Caco-2 (cell line): ENCODE results near the gene CUL4A. TPM values are rescaled to one million over a fixed set of nuclear protein-coding genes. Genes with fewer than 3 reads are reported as not detected.

Source experiments
- BruUV-seq: library from RNA; stranded (reverse); fragments of 400-500 nt; replicated peaks from 2 replicates; lab custom pipeline; 2021; lab: Mats Ljungman, UMichigan
- CTCF ChIA-PET: fragments of 300-600 bp; sonication (Branson Sonifier 250); formaldehyde crosslinking; loops from one replicate; lab custom pipeline; 2022; ENCODE audit warnings: antibody characterized with exemption; lab: Charles Lee
- POLR2A ChIA-PET: fragments of 300-600 bp; sonication (Branson Sonifier 250); formaldehyde crosslinking; loops from one replicate; lab custom pipeline; 2022; ENCODE audit warnings: antibody characterized with exemption; lab: Charles Lee
- DNase-seq, 2 experiments: peaks; one replicate each; pipeline versions ENCODE4 v3.0.0 to v3.0.0-alpha.2; 2020 to 2022
- H3K27me3 ChIP-seq: replicated peaks from 2 replicates; pipeline ENCODE4 v1.6.0; 2011; ENCODE audit warnings: low read length; ENCODE audit not compliant: control insufficient read depth, insufficient read depth
- H3K36me3 ChIP-seq: 2 replicates; pipeline ENCODE4 v1.5.1; 2011; ENCODE audit warnings: low read length; ENCODE audit not compliant: control insufficient read depth, insufficient read depth
- H3K4me1 ChIP-seq: fragments of 250-450 bp; sonication (Bioruptor Pico); 2 replicates; pipeline ENCODE4 v1.5.1; 2020; ENCODE audit warnings: mild to moderate bottlenecking
- H3K4me3 ChIP-seq: 2 replicates; pipeline ENCODE4 v1.5.1; 2011; ENCODE audit warnings: low read depth, mild to moderate bottlenecking, control low read depth, low read length
- H3K9me3 ChIP-seq: fragments of 250-450 bp; sonication (Bioruptor Pico); 2 replicates; pipeline ENCODE4 v1.5.1; 2020; ENCODE audit warnings: mild to moderate bottlenecking, moderate library complexity
- H3K27ac Mint-ChIP-seq: one replicate; pipeline ENCODE4 v1.8.0; 2022; ENCODE audit warnings: mixed read lengths; ENCODE audit not compliant: unreplicated experiment
- H3K27me3 Mint-ChIP-seq: one replicate; pipeline ENCODE4 v1.8.0; 2022; ENCODE audit warnings: mixed read lengths; ENCODE audit not compliant: insufficient read depth, unreplicated experiment
- H3K36me3 Mint-ChIP-seq: one replicate; pipeline ENCODE4 v1.8.0; 2022; ENCODE audit warnings: mild to moderate bottlenecking, mixed read lengths; ENCODE audit not compliant: insufficient read depth, unreplicated experiment
- H3K4me1 Mint-ChIP-seq: one replicate; pipeline ENCODE4 v1.8.0; 2022; ENCODE audit warnings: low read depth, mixed read lengths; ENCODE audit not compliant: unreplicated experiment
- H3K4me3 Mint-ChIP-seq: one replicate; pipeline ENCODE4 v1.8.0; 2022; ENCODE audit warnings: mild to moderate bottlenecking, moderate library complexity, mixed read lengths; ENCODE audit not compliant: unreplicated experiment
- H3K9me3 Mint-ChIP-seq: one replicate; pipeline ENCODE4 v1.8.0; 2022; ENCODE audit warnings: mixed read lengths; ENCODE audit not compliant: unreplicated experiment
- CTCF ChIP-seq, 2 experiments: fragments of 200-600 bp in 1 of 2; IDR thresholded peaks; 1 replicate in 1 of 2; 2 replicates in 1 of 2; pipeline versions ENCODE4 v1.5.1 to v1.8.0; 2011 to 2022; ENCODE audit warnings: antibody characterized with exemption in 1 of 2, control low read depth in 1 of 2, inconsistent platforms in 1 of 2, low read depth in 1 of 2, low read length in 1 of 2, mild to moderate bottlenecking in 1 of 2, moderate library complexity in 1 of 2; ENCODE audit not compliant: insufficient read depth in 1 of 2, severe bottlenecking in 1 of 2, unreplicated experiment in 1 of 2
- intact Hi-C: fragments of 100-400 bp; cut with micrococcal nuclease; formaldehyde crosslinking; loops from one replicate; pipeline ENCODE4 v1.10.0; 2022; ENCODE audit not compliant: unreplicated experiment
- total RNA-seq: library from RNA; stranded (reverse); gene quantifications from 2 replicates; pipeline ENCODE4 v1.2.3, GENCODE V29; 2022

Gene CUL4A
- total RNA-seq, 1 experiment from 2014 or later, result 125 TPM

GRCh38 chr13:113209759-113210421 is 477 bp downstream of the CUL4A start:
- H3K27me3 Mint-ChIP-seq, result no peaks in the 10 kb centered on the region
- DNase-seq, result peak; percentile 86 to 87
- Histone ChIP-seq H3K4me3 (peak overlapping the region; percentile 89), H3K36me3 (peaks cover 7% of the 10 kb centered on the region; the same call in 1 of the 2 replicates), H3K9me3 (no peaks in the 10 kb centered on the region), H3K27me3 (no peaks in the 10 kb centered on the region), H3K4me1 (peaks cover 4% of the 10 kb centered on the region; the same call in 1 of the 2 replicates)
- H3K4me3 Mint-ChIP-seq, result peak overlapping the region; percentile 74
- ChIA-PET CTCF (no interaction called here), POLR2A (interaction anchor here (0.8 to 1.9 kb wide), 5 partner anchors 9 to 153 kb away, joined by 3 to 14 read pairs (median 4); no protein-coding TSS in a partner anchor)
- peak overlapping the region; percentile 73 for H3K27ac Mint-ChIP-seq
- H3K36me3 Mint-ChIP-seq, result peaks cover 45% of the 10 kb centered on the region
- no peaks in the 10 kb centered on the region for H3K9me3 Mint-ChIP-seq
- H3K4me1 Mint-ChIP-seq, result peaks cover 23% of the 10 kb centered on the region
- intact Hi-C loops, result loop anchor here (10.0 kb wide), 2 partner anchors 175 to 265 kb away; no protein-coding TSS in a partner anchor
- no TSS peak for BruUV-seq
- no peak for TF ChIP-seq CTCF (IDR thresholded peaks at IDR 0.05; ENCODE audit: insufficient read depth in 1 of 2, low read depth in 1 of 2, low read length in 1 of 2, severe bottlenecking in 1 of 2, unreplicated experiment in 1 of 2)

- POLR2A ChIA-PET, result no interaction called here
Observed at GRCh38 chr13:113210833-113211232, 1.4 kb downstream of the CUL4A start.

GRCh38 chr13:113211774-113212173 is 2.4 kb downstream of the CUL4A start:
- H3K27me3 Mint-ChIP-seq, result no peaks in the 10 kb centered on the region
- intact Hi-C loops, result no loop called here
- POLR2A ChIA-PET, result no interaction called here
- H3K9me3 ChIP-seq, result no peaks in the 10 kb centered on the region
- BruUV-seq, result no TSS peak
- H3K36me3 ChIP-seq, result peaks cover 7% of the 10 kb centered on the region; the same call in 1 of the 2 replicates
- peak; percentile 10 to 27 for TF ChIP-seq CTCF (IDR thresholded peaks at IDR 0.05; ENCODE audit: insufficient read depth in 1 of 2, low read depth in 1 of 2, low read length in 1 of 2, severe bottlenecking in 1 of 2, unreplicated experiment in 1 of 2)
- peak in 1 of 2 experiments; percentile 51 for DNase-seq
- peak overlapping the region; percentile 74 for H3K4me3 Mint-ChIP-seq
- H3K4me1 Mint-ChIP-seq, result peaks cover 14% of the 10 kb centered on the region
- no peak overlapping the region for H3K4me3 ChIP-seq
- H3K36me3 Mint-ChIP-seq, result peaks cover 40% of the 10 kb centered on the region
- H3K27me3 ChIP-seq, result no peaks in the 10 kb centered on the region
- CTCF ChIA-PET, result interaction anchor here (1.1 kb wide), 1 partner anchor 99 kb away, joined by 3 read pairs; no protein-coding TSS in a partner anchor
- H3K9me3 Mint-ChIP-seq, result no peaks in the 10 kb centered on the region
- peak overlapping the region; percentile 22 for H3K27ac Mint-ChIP-seq
- peaks cover 11% of the 10 kb centered on the region for H3K4me1 ChIP-seq

More at GRCh38 chr13:113210833-113211232, 1.4 kb downstream of the CUL4A start:
- Mint-ChIP-seq H3K9me3 (no peaks in the 10 kb centered on the region), H3K4me3 (peak overlapping the region; percentile 74), H3K36me3 (peaks cover 40% of the 10 kb centered on the region), H3K27me3 (no peaks in the 10 kb centered on the region), H3K4me1 (peaks cover 17% of the 10 kb centered on the region), H3K27ac (no peak overlapping the region)
- no peak for DNase-seq
- no peaks in the 10 kb centered on the region for H3K27me3 ChIP-seq
- peaks cover 4% of the 10 kb centered on the region; the same call in 1 of the 2 replicates for H3K4me1 ChIP-seq
- intact Hi-C loops, result no loop called here
- H3K9me3 ChIP-seq, result no peaks in the 10 kb centered on the region
- TSS peak; percentile 49 for BruUV-seq
- CTCF ChIA-PET, result no interaction called here
- TF ChIP-seq CTCF (IDR thresholded peaks at IDR 0.05; ENCODE audit: insufficient read depth in 1 of 2, low read depth in 1 of 2, low read length in 1 of 2, severe bottlenecking in 1 of 2, unreplicated experiment in 1 of 2), result no peak
- H3K36me3 ChIP-seq, result peaks cover 7% of the 10 kb centered on the region; the same call in 1 of the 2 replicates
- H3K4me3 ChIP-seq, result peak overlapping the region; percentile 89
